ENCODE data around the gene NPAS2.

GRCh38 chr2:100984892-100985307 lies 165.0 kb downstream of the NPAS2 start:
- TF ChIP-seq, protein P1, sequence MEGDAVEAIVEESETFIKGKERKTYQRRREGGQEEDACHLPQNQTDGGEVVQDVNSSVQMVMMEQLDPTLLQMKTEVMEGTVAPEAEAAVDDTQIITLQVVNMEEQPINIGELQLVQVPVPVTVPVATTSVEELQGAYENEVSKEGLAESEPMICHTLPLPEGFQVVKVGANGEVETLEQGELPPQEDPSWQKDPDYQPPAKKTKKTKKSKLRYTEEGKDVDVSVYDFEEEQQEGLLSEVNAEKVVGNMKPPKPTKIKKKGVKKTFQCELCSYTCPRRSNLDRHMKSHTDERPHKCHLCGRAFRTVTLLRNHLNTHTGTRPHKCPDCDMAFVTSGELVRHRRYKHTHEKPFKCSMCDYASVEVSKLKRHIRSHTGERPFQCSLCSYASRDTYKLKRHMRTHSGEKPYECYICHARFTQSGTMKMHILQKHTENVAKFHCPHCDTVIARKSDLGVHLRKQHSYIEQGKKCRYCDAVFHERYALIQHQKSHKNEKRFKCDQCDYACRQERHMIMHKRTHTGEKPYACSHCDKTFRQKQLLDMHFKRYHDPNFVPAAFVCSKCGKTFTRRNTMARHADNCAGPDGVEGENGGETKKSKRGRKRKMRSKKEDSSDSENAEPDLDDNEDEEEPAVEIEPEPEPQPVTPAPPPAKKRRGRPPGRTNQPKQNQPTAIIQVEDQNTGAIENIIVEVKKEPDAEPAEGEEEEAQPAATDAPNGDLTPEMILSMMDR (IDR thresholded peaks at IDR 0.05): peak; percentile 90 to 93 (median 91)
- TF ChIP-seq POLR2AphosphoS5 (IDR thresholded peaks at IDR 0.05): peak in 2 of 3 donors; percentile 21 to 31
- TF ChIP-seq POLR2A (IDR thresholded peaks at IDR 0.05): no peak

All from breast epithelium (tissue), 3 donors.